Lung (tissue), 12 donors: ENCODE results near the gene SEC16B. TPM values are rescaled to one million over a fixed set of nuclear protein-coding genes. Genes with fewer than 3 reads are reported as not detected.

Source experiments
- ATAC-seq: fragments of 200-7000 bp; cut with Tn5 transposase; one replicate; pipeline ENCODE4 v1.9.1; 2020; ENCODE audit warnings: moderate number of reproducible peaks; ENCODE audit not compliant: insufficient read depth, low FRiP score
- DNase-seq, 3 donors: peaks; one replicate each; pipeline ENCODE4 v3.0.0-alpha.2; 2013 to 2017
- H3K27ac ChIP-seq, 2 donors: one replicate each; pipeline ENCODE4 v1.5.1; 2013; ENCODE audit warnings: mild to moderate bottlenecking in 2 of 2, moderate library complexity in 2 of 2, control low read depth in 1 of 2, inconsistent platforms in 1 of 2, low read depth in 1 of 2, low read length in 1 of 2
- H3K27me3 ChIP-seq, 3 donors: one replicate each; pipeline ENCODE4 v1.5.1; 2013; ENCODE audit warnings: low read length in 2 of 3; ENCODE audit not compliant: control insufficient read depth in 3 of 3, insufficient read depth in 3 of 3
- H3K36me3 ChIP-seq, 4 donors: one replicate each; pipeline ENCODE4 v1.5.1; 2013; ENCODE audit warnings: low read length in 4 of 4, mild to moderate bottlenecking in 1 of 4, moderate library complexity in 1 of 4; ENCODE audit not compliant: control insufficient read depth in 4 of 4, insufficient read depth in 4 of 4
- H3K4me1 ChIP-seq, 5 donors: one replicate each; pipeline ENCODE4 v1.5.1; 2013; ENCODE audit warnings: low read length in 5 of 5, mild to moderate bottlenecking in 2 of 5, moderate library complexity in 1 of 5; ENCODE audit not compliant: control insufficient read depth in 5 of 5, insufficient read depth in 5 of 5
- H3K4me3 ChIP-seq: one replicate; pipeline ENCODE4 v1.5.1; 2013; ENCODE audit warnings: mild to moderate bottlenecking, control low read depth, moderate library complexity
- H3K9ac ChIP-seq, 2 donors: one replicate each; pipeline ENCODE4 v1.5.1; 2013; ENCODE audit warnings: low read length in 2 of 2, control low read depth in 1 of 2; ENCODE audit not compliant: insufficient read depth in 1 of 2
- H3K9me3 ChIP-seq, 4 donors: one replicate each; pipeline ENCODE4 v1.5.1; 2013; ENCODE audit warnings: low read length in 3 of 4, mild to moderate bottlenecking in 1 of 4, moderate library complexity in 1 of 4; ENCODE audit not compliant: control insufficient read depth in 4 of 4, insufficient read depth in 3 of 4
- WGBS, 2 donors: extraction: QIAGEN DNeasy Blood & Tissue Kit; methylation state at CpG; one replicate each; pipeline ENCODE4 v1.1.7; 2013; 5-methylcytosine and 5-hydroxymethylcytosine counted together
- polyA plus RNA-seq, 2 donors: library from polyadenylated mRNA; stranded (reverse); fragments of 200-250 nt; gene quantifications; one replicate each; pipeline ENCODE4 v1.2.1, GENCODE V29; 2013
- total RNA-seq, 2 donors: library from RNA; depleted of rRNA in 1 of 2; stranded (reverse); fragments of >200 nt in 1 of 2; gene quantifications; one replicate each; pipeline ENCODE4 v1.2.1, GENCODE V29; 2014 to 2021
- TF ChIP-seq, protein P1 (sequence below): IDR thresholded peaks from 2 replicates; pipeline ENCODE4 v1.5.1; 2012; ENCODE audit warnings: mild to moderate bottlenecking; ENCODE audit errors: control extremely low read depth, extremely low read depth
- donor health status: control.
- donor health status: control.
- donor health status: Bipolar disorder and iron deficiency.
- donor health status: healthy.
- donor health status: DM: yes; HTN: yes; CAD: no.

The SEC16B gene
- total and polyA plus RNA-seq, 4 donors: 0.74 to 2.6 (median 1.4) TPM

DNA sequence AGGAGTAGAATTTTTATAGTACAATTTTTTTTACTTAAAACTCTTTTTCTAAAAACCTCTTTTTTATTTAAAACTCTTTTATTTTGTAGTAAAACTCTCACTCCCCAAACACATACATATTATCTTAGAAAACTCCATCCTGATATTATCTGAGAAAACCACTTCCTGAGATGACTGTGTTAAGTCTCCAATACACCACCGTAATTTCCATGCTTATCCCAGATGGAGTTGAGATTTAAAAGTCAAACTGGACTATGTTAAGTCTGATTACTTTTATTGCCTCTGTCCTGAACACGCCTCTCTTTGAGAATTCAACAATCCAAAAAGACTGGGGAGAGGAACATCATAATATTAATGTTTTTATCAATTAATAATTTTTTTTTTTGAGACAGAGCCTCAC lies 3.7 kb downstream of the SEC16B start:
- H3K36me3 ChIP-seq: peaks cover 0 to 11% (median 5%) of the 10 kb centered on the region in 4 donors
- no peak for DNase-seq
- H3K4me3 ChIP-seq: no peak overlapping the region
- no peak for ATAC-seq
- H3K27ac ChIP-seq: no peak overlapping the region
- TF ChIP-seq, protein P1, sequence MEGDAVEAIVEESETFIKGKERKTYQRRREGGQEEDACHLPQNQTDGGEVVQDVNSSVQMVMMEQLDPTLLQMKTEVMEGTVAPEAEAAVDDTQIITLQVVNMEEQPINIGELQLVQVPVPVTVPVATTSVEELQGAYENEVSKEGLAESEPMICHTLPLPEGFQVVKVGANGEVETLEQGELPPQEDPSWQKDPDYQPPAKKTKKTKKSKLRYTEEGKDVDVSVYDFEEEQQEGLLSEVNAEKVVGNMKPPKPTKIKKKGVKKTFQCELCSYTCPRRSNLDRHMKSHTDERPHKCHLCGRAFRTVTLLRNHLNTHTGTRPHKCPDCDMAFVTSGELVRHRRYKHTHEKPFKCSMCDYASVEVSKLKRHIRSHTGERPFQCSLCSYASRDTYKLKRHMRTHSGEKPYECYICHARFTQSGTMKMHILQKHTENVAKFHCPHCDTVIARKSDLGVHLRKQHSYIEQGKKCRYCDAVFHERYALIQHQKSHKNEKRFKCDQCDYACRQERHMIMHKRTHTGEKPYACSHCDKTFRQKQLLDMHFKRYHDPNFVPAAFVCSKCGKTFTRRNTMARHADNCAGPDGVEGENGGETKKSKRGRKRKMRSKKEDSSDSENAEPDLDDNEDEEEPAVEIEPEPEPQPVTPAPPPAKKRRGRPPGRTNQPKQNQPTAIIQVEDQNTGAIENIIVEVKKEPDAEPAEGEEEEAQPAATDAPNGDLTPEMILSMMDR: no peak
- no peaks in the 10 kb centered on the region for H3K9me3 ChIP-seq
- WGBS, 2 donors: 62 to 70% methylated on average over 2 of the region's 2 CpGs
- no peaks in the 10 kb centered on the region for H3K27me3 ChIP-seq
- no peak overlapping the region for H3K9ac ChIP-seq
- H3K4me1 ChIP-seq: no peaks in the 10 kb centered on the region

DNA sequence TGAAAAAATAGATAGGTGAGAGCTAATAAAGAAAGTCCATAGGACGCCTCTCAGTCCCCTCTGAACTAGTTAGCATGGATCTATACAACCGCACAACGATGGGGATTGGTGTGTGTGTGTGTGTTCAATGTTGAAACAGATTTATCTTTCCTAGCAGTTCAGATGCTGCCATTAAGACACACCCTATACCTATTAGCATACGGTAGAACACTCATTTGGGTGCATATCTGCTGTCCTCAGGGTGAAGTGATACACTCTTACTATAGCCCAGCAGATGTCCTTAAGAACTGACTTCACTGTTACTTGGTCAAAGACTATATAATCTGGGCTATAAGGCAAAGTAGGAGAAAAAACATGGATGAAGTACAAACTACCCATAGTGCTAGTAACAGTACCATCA lies 4.6 kb downstream of the SEC16B start:
- H3K36me3 ChIP-seq: peaks cover 0 to 14% (median 5%) of the 10 kb centered on the region in 4 donors
- DNase-seq (no peak), ATAC-seq (no peak)
- no peaks in the 10 kb centered on the region for H3K9me3 ChIP-seq
- TF ChIP-seq, protein P1: no peak
- WGBS, 2 donors: 91 to 95% methylated on average over 4 of the region's 4 CpGs
- no peaks in the 10 kb centered on the region for H3K4me1 ChIP-seq
- no peaks in the 10 kb centered on the region for H3K27me3 ChIP-seq
- no peak overlapping the region for H3K9ac ChIP-seq
- H3K4me3 ChIP-seq: no peak overlapping the region
- H3K27ac ChIP-seq: no peak overlapping the region

DNA sequence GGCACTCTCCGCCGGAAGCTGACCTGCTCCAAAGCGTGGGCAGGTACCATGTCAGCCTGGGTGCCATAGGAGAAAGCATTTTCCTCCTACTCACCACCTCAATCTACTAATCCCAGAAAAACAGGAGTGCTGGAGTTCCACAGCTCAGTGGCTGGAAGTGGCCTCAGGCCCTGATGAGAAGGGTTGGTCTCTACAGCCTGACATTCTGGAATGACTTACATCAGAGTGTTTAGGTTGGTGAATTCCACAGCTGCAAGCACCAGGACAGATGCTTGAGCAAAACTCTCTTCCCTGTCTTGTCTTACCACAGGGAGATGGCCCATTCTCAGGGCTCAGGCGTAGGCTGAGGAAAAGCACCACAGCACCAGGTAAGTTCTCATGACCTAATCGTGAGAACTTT lies 5.5 kb downstream of the SEC16B start:
- TF ChIP-seq, protein P1: no peak
- H3K4me1 ChIP-seq: no peaks in the 10 kb centered on the region
- DNase-seq: no peak
- H3K27ac ChIP-seq: no peak overlapping the region
- no peaks in the 10 kb centered on the region for H3K27me3 ChIP-seq
- WGBS, 2 donors: 83 to 96% methylated on average over 5 of the region's 5 CpGs
- H3K36me3 ChIP-seq: peaks cover 0 to 14% (median 5%) of the 10 kb centered on the region in 4 donors
- no peak overlapping the region for H3K9ac ChIP-seq
- ATAC-seq: no peak
- H3K9me3 ChIP-seq: no peaks in the 10 kb centered on the region
- H3K4me3 ChIP-seq: no peak overlapping the region

DNA sequence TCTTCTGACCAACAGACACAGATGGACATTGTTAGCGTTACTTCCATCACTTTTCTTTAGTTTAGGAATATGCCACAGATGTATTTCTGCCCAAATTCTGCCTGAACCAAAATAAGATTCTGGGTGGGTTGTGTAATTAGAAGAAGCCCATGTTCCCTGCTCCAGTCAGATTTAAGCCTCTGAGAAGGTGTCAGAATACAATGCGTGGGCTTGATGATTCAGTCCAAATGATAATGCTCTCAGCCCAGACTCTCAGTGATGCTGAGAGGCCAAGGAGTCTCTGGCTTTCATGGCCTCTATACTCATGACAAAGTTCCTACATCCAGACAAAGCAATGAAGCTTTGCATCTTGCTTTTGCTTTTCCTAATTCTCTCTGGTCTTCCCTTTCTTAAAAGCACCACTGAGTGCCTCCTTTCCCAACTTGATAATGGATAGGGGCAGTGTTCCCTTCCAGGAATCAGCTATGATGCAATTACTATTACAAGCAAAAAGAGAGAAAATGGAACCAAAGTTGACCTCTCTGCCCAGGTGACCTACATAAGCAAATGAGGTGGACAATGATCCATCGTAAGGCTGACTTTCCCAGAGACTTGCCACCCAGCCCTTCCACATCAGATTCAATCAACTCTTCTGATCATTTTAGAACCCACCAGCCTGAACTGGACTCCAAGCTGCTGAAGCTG lies 8.8 kb downstream of the SEC16B start:
- H3K9ac ChIP-seq: no peak overlapping the region
- H3K36me3 ChIP-seq: peaks cover 0 to 19% (median 0%) of the 10 kb centered on the region in 4 donors
- H3K4me3 ChIP-seq: no peak overlapping the region
- TF ChIP-seq, protein P1: no peak
- DNase-seq: no peak
- ATAC-seq: no peak
- no peaks in the 10 kb centered on the region for H3K27me3 ChIP-seq
- H3K27ac ChIP-seq: no peak overlapping the region
- no peaks in the 10 kb centered on the region for H3K9me3 ChIP-seq
- 63 to 93% methylated on average over 3 of the region's 3 CpGs for WGBS, 2 donors
- H3K4me1 ChIP-seq: no peaks in the 10 kb centered on the region
